GM21737 (cell line): Measurements from ENCODE around the gene LHFPL3.
"Not testable (repeated sequence)": the region's sequence is repeated elsewhere in the genome, so short reads cannot be mapped to it uniquely, and the experiment has no call there.

Experiments used
- ATAC-seq: cut with Tn5 transposase; IDR thresholded peaks from one replicate; pipeline ENCODE4 v1.9.1; 2021; ENCODE audit warnings: mild to moderate bottlenecking, moderate library complexity; ENCODE audit not compliant: unreplicated experiment

The LHFPL3 gene

GRCh38 chr7:104480529-104480928 lies 152.1 kb downstream of the LHFPL3 start:
- no peak for ATAC-seq

GRCh38 chr7:104482362-104483037 lies 154.1 kb downstream of the LHFPL3 start:
- ATAC-seq = no peak

GRCh38 chr7:104486931-104487330 lies 158.5 kb downstream of the LHFPL3 start:
- no peak for ATAC-seq

GRCh38 chr7:104487642-104488041 lies 159.2 kb downstream of the LHFPL3 start:
- ATAC-seq = no peak

- no peak for ATAC-seq
Measured at GRCh38 chr7:104497379-104497967, 169.1 kb downstream of the LHFPL3 start.

GRCh38 chr7:104499975-104500374 lies 171.6 kb downstream of the LHFPL3 start:
- ATAC-seq = no peak

GRCh38 chr7:104509874-104510273 lies 181.5 kb downstream of the LHFPL3 start:
- no peak for ATAC-seq

GRCh38 chr7:104524853-104525252 lies 196.4 kb downstream of the LHFPL3 start:
- ATAC-seq = no peak

GRCh38 chr7:104528142-104528541 lies 199.7 kb downstream of the LHFPL3 start:
- ATAC-seq = no peak

- no peak for ATAC-seq
Measured at GRCh38 chr7:104529567-104529966, 201.2 kb downstream of the LHFPL3 start.

GRCh38 chr7:104530251-104530650 lies 201.8 kb downstream of the LHFPL3 start:
- ATAC-seq = no peak

GRCh38 chr7:104534149-104534548 lies 205.7 kb downstream of the LHFPL3 start:
- no peak for ATAC-seq

GRCh38 chr7:104535841-104536240 lies 207.4 kb downstream of the LHFPL3 start:
- ATAC-seq = no peak

GRCh38 chr7:104536956-104537355 lies 208.6 kb downstream of the LHFPL3 start:
- ATAC-seq = no peak

- no peak for ATAC-seq
Measured at GRCh38 chr7:104538152-104538551, 209.7 kb downstream of the LHFPL3 start.

- no peak for ATAC-seq
Measured at GRCh38 chr7:104541897-104542296, 213.5 kb downstream of the LHFPL3 start.

GRCh38 chr7:104548861-104549260 lies 220.5 kb downstream of the LHFPL3 start:
- ATAC-seq = no peak

GRCh38 chr7:104550362-104550761 lies 222.0 kb downstream of the LHFPL3 start:
- no peak for ATAC-seq

- no peak for ATAC-seq
Measured at GRCh38 chr7:104551226-104551625, 222.8 kb downstream of the LHFPL3 start.

- no peak for ATAC-seq
Measured at GRCh38 chr7:104552102-104552501, 223.7 kb downstream of the LHFPL3 start.

- ATAC-seq = no peak
Measured at GRCh38 chr7:104553074-104553473, 224.7 kb downstream of the LHFPL3 start.

GRCh38 chr7:104563350-104563901 lies 235.0 kb downstream of the LHFPL3 start:
- not testable (repeated sequence) for ATAC-seq
